Liver (tissue), 9 donors: ENCODE results near the gene ROR1. TPM values are rescaled to one million over a fixed set of nuclear protein-coding genes. Genes with fewer than 3 reads are reported as not detected.

Experiments used
- DNase-seq: peaks from one replicate; pipeline ENCODE4 v3.0.0-alpha.2; 2017; ENCODE audit warnings: low spot score
- H3K27ac ChIP-seq, 2 donors: one replicate each; pipeline ENCODE4 v1.7.0; 2013; ENCODE audit warnings: inconsistent platforms in 2 of 2, low read length in 2 of 2, control low read depth in 1 of 2, low read depth in 1 of 2, mild to moderate bottlenecking in 1 of 2
- H3K27me3 ChIP-seq, 4 donors: one replicate each; pipeline versions ENCODE4 v1.6.1 to v1.7.0; 2013; ENCODE audit warnings: low read length in 3 of 4, inconsistent platforms in 1 of 4, mild to moderate bottlenecking in 1 of 4, moderate library complexity in 1 of 4; ENCODE audit not compliant: control insufficient read depth in 4 of 4, insufficient read depth in 4 of 4
- H3K36me3 ChIP-seq, 4 donors: one replicate each; pipeline versions ENCODE4 v1.6.1 to v1.7.0; 2013; ENCODE audit warnings: low read length in 3 of 4, mild to moderate bottlenecking in 3 of 4, low read depth in 1 of 4, moderate library complexity in 1 of 4; ENCODE audit not compliant: control insufficient read depth in 4 of 4, insufficient read depth in 3 of 4
- H3K4me1 ChIP-seq, 4 donors: one replicate each; pipeline versions ENCODE4 v1.6.1 to v1.7.0; 2013; ENCODE audit warnings: low read length in 3 of 4, mild to moderate bottlenecking in 3 of 4, moderate library complexity in 1 of 4; ENCODE audit not compliant: control insufficient read depth in 4 of 4, insufficient read depth in 4 of 4
- H3K4me3 ChIP-seq, 3 donors: one replicate each; pipeline versions ENCODE4 v1.6.1 to v1.7.0; 2013; ENCODE audit warnings: low read length in 3 of 3, control low read depth in 1 of 3, low read depth in 1 of 3, mild to moderate bottlenecking in 1 of 3
- H3K9ac ChIP-seq, 2 donors: one replicate each; pipeline ENCODE4 v1.7.0; 2013; ENCODE audit warnings: low read length in 2 of 2, mild to moderate bottlenecking in 2 of 2, moderate library complexity in 2 of 2, control low read depth in 1 of 2, low read depth in 1 of 2
- H3K9me3 ChIP-seq, 4 donors: one replicate each; pipeline versions ENCODE4 v1.6.1 to v1.7.0; 2013; ENCODE audit warnings: low read length in 3 of 4; ENCODE audit not compliant: control insufficient read depth in 4 of 4
- EGR1 ChIP-seq, 2 donors: IDR thresholded peaks; 2 replicates each; pipeline ENCODE4 v1.6.1; 2016 to 2018; ENCODE audit warnings: antibody characterized with exemption in 2 of 2, low read depth in 2 of 2
- FOXA1 ChIP-seq: IDR thresholded peaks from 2 replicates; pipeline ENCODE4 v1.6.1; 2016; ENCODE audit warnings: antibody characterized with exemption
- FOXA2 ChIP-seq: IDR thresholded peaks from 2 replicates; pipeline ENCODE4 v1.6.1; 2016; ENCODE audit warnings: antibody characterized with exemption
- GABPA ChIP-seq, 2 donors: IDR thresholded peaks in 1 of 2; conservative IDR thresholded peaks in 1 of 2; 2 replicates each; pipeline ENCODE4 v1.6.1; 2016; ENCODE audit warnings: antibody characterized with exemption in 2 of 2, mild to moderate bottlenecking in 1 of 2, moderate library complexity in 1 of 2
- HNF4A ChIP-seq, 2 donors: conservative IDR thresholded peaks; 2 replicates each; pipeline ENCODE4 v1.6.1; 2016; ENCODE audit warnings: antibody characterized with exemption in 2 of 2, mild to moderate bottlenecking in 2 of 2
- HNF4G ChIP-seq: IDR thresholded peaks from 2 replicates; pipeline ENCODE4 v1.6.1; 2016; ENCODE audit warnings: antibody characterized with exemption
- JUND ChIP-seq, 2 donors: IDR thresholded peaks; 2 replicates each; pipeline ENCODE4 v1.6.1; 2016; ENCODE audit warnings: antibody characterized with exemption in 2 of 2
- NR2F2 ChIP-seq: IDR thresholded peaks from 2 replicates; pipeline ENCODE4 v1.6.1; 2016; ENCODE audit warnings: antibody characterized with exemption
- RAD21 ChIP-seq, 2 donors: IDR thresholded peaks; 2 replicates each; pipeline ENCODE4 v1.6.1; 2016; ENCODE audit warnings: antibody characterized with exemption in 2 of 2, mild to moderate bottlenecking in 2 of 2
- RXRA ChIP-seq, 2 donors: IDR thresholded peaks; 2 replicates each; pipeline ENCODE4 v1.6.1; 2017 to 2018; ENCODE audit warnings: antibody characterized with exemption in 2 of 2, mild to moderate bottlenecking in 1 of 2
- SP1 ChIP-seq: IDR thresholded peaks from 2 replicates; pipeline ENCODE4 v1.6.1; 2018; ENCODE audit warnings: antibody characterized with exemption, mild to moderate bottlenecking
- TAF1 ChIP-seq: conservative IDR thresholded peaks from 2 replicates; pipeline ENCODE4 v1.6.1; 2016; ENCODE audit warnings: antibody characterized with exemption, mild to moderate bottlenecking
- YY1 ChIP-seq: IDR thresholded peaks from 2 replicates; pipeline ENCODE4 v1.6.1; 2016; ENCODE audit warnings: antibody characterized with exemption, mild to moderate bottlenecking
- WGBS: extraction: QIAGEN DNeasy Blood & Tissue Kit; methylation state at CpG from one replicate; pipeline ENCODE4 v1.1.7; 2013; 5-methylcytosine and 5-hydroxymethylcytosine counted together
- polyA plus RNA-seq, 2 donors: library from polyadenylated mRNA; stranded (reverse) in 1 of 2; unstranded in 1 of 2; fragments of 200-250 nt in 1 of 2; fragments of >200 nt in 1 of 2; fragmentation: Nextera tagmentation in 1 of 2; extraction: Ambion mirVana in 1 of 2; gene quantifications; one replicate each; pipeline versions ENCODE4 v1.2.1 to v1.2.3, GENCODE V29; 2013 to 2015
- total RNA-seq, 2 donors: library from RNA; depleted of rRNA; stranded (reverse); fragments of >200 nt; gene quantifications; one replicate each; pipeline ENCODE4 v1.2.3, GENCODE V29; 2014
- TF ChIP-seq, protein P1 (sequence below): IDR thresholded peaks from 2 replicates; pipeline ENCODE4 v1.6.1; 2016; ENCODE audit warnings: antibody characterized with exemption
- TF ChIP-seq, protein P2 (sequence below): IDR thresholded peaks from 2 replicates; pipeline ENCODE4 v1.6.1; 2016; ENCODE audit warnings: antibody characterized with exemption
- TF ChIP-seq, protein P3 (sequence below): IDR thresholded peaks from 2 replicates; pipeline ENCODE4 v1.6.1; 2016; ENCODE audit warnings: antibody characterized with exemption
- TF ChIP-seq, protein P4 (sequence below): IDR thresholded peaks from 2 replicates; pipeline ENCODE4 v1.6.1; 2016; ENCODE audit warnings: antibody characterized with exemption, mild to moderate bottlenecking
- TF ChIP-seq, protein P5 (sequence below): fragments of 150-350 bp; IDR thresholded peaks from 2 replicates; pipeline ENCODE4 v1.5.1; 2017; ENCODE audit warnings: improper control_type of control experiment, low read depth, low read length; ENCODE audit not compliant: missing input control
- donor health status: healthy.
- donor health status: healthy.
- donor health status: healthy.
- donor health status: healthy.
- donor health status: healthy.

ROR1 gene
- total and polyA plus RNA-seq, 4 donors = 0.15 to 0.98 (median 0.37) TPM

DNA sequence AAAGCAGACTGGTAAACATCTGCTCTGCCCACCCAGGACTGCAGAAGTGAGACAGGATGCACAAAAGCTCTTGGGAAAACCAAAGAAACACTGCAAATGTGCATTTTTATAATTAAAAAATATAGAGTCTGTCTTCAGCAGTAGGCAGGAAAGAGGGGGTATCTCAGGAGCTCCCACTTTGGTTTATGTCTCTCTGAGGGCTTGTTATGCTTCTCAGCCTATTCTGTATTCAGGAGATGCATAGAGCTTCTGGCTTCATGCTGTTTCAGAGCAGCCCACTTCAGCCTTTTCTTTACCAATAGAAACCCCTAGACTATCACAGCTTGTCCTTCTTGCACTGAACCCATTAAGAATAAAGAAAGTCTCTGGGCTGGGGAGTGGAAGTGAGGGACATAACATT is 148.0 kb downstream of the ROR1 start:
- Histone ChIP-seq H3K27ac (no peak overlapping the region), H3K9ac (no peak overlapping the region), H3K4me1 (no peaks in the 10 kb centered on the region), H3K4me3 (no peak overlapping the region), H3K27me3 (no peaks in the 10 kb centered on the region), H3K9me3 (no peaks in the 10 kb centered on the region), H3K36me3 (no peaks in the 10 kb centered on the region)
- DNase-seq = no peak
- TF ChIP-seq EGR1 (IDR thresholded peaks at IDR 0.05; ENCODE audit: low read depth in 2 of 2) (no peak), FOXA2 (no peak), SP1 (no peak), GABPA (IDR thresholded peaks at IDR 0.05 in 1 of 2, conservative IDR thresholded peaks at IDR 0.05 in 1 of 2) (no peak), RAD21 (IDR thresholded peaks at IDR 0.05) (no peak), TAF1 (no peak), HNF4G (no peak), NR2F2 (no peak)
- TF ChIP-seq, protein P1, sequence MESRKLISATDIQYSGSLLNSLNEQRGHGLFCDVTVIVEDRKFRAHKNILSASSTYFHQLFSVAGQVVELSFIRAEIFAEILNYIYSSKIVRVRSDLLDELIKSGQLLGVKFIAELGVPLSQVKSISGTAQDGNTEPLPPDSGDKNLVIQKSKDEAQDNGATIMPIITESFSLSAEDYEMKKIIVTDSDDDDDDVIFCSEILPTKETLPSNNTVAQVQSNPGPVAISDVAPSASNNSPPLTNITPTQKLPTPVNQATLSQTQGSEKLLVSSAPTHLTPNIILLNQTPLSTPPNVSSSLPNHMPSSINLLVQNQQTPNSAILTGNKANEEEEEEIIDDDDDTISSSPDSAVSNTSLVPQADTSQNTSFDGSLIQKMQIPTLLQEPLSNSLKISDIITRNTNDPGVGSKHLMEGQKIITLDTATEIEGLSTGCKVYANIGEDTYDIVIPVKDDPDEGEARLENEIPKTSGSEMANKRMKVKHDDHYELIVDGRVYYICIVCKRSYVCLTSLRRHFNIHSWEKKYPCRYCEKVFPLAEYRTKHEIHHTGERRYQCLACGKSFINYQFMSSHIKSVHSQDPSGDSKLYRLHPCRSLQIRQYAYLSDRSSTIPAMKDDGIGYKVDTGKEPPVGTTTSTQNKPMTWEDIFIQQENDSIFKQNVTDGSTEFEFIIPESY = no peak
- TF ChIP-seq, protein P2, sequence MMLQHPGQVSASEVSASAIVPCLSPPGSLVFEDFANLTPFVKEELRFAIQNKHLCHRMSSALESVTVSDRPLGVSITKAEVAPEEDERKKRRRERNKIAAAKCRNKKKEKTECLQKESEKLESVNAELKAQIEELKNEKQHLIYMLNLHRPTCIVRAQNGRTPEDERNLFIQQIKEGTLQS = no peak
- TF ChIP-seq, protein P3, sequence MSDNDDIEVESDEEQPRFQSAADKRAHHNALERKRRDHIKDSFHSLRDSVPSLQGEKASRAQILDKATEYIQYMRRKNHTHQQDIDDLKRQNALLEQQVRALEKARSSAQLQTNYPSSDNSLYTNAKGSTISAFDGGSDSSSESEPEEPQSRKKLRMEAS = no peak

DNA sequence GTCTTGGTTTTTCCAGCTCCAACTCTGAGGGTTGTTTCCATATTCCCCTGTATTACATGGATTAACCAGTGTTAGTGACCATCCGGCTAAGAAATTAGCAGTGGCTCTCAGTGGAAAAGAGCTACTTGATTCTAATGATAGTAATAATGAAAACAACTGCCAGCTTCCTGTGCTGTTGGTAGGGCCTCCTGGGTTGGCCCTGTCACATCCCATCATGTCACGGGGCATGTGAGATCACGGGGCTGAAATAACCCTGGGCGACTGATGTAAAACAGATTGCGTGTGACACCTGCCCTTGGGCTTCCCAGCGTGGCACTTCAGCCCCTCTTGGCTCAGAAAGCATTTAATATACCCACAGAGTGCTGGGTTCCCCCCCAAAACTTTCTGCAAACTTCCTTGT is 149.0 kb downstream of the ROR1 start:
- TF ChIP-seq JUND (IDR thresholded peaks at IDR 0.05) (no peak), HNF4G (no peak), HNF4A (conservative IDR thresholded peaks at IDR 0.05) (no peak), TAF1 (no peak), FOXA2 (no peak), YY1 (no peak), SP1 (no peak), RXRA (IDR thresholded peaks at IDR 0.05) (no peak), GABPA (IDR thresholded peaks at IDR 0.05 in 1 of 2, conservative IDR thresholded peaks at IDR 0.05 in 1 of 2) (no peak), FOXA1 (no peak), RAD21 (IDR thresholded peaks at IDR 0.05) (no peak), EGR1 (IDR thresholded peaks at IDR 0.05; ENCODE audit: low read depth in 2 of 2) (no peak), NR2F2 (no peak)
- TF ChIP-seq, protein P4, sequence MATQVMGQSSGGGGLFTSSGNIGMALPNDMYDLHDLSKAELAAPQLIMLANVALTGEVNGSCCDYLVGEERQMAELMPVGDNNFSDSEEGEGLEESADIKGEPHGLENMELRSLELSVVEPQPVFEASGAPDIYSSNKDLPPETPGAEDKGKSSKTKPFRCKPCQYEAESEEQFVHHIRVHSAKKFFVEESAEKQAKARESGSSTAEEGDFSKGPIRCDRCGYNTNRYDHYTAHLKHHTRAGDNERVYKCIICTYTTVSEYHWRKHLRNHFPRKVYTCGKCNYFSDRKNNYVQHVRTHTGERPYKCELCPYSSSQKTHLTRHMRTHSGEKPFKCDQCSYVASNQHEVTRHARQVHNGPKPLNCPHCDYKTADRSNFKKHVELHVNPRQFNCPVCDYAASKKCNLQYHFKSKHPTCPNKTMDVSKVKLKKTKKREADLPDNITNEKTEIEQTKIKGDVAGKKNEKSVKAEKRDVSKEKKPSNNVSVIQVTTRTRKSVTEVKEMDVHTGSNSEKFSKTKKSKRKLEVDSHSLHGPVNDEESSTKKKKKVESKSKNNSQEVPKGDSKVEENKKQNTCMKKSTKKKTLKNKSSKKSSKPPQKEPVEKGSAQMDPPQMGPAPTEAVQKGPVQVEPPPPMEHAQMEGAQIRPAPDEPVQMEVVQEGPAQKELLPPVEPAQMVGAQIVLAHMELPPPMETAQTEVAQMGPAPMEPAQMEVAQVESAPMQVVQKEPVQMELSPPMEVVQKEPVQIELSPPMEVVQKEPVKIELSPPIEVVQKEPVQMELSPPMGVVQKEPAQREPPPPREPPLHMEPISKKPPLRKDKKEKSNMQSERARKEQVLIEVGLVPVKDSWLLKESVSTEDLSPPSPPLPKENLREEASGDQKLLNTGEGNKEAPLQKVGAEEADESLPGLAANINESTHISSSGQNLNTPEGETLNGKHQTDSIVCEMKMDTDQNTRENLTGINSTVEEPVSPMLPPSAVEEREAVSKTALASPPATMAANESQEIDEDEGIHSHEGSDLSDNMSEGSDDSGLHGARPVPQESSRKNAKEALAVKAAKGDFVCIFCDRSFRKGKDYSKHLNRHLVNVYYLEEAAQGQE = no peak
- TF ChIP-seq, protein P1 = no peak
- TF ChIP-seq, protein P5, sequence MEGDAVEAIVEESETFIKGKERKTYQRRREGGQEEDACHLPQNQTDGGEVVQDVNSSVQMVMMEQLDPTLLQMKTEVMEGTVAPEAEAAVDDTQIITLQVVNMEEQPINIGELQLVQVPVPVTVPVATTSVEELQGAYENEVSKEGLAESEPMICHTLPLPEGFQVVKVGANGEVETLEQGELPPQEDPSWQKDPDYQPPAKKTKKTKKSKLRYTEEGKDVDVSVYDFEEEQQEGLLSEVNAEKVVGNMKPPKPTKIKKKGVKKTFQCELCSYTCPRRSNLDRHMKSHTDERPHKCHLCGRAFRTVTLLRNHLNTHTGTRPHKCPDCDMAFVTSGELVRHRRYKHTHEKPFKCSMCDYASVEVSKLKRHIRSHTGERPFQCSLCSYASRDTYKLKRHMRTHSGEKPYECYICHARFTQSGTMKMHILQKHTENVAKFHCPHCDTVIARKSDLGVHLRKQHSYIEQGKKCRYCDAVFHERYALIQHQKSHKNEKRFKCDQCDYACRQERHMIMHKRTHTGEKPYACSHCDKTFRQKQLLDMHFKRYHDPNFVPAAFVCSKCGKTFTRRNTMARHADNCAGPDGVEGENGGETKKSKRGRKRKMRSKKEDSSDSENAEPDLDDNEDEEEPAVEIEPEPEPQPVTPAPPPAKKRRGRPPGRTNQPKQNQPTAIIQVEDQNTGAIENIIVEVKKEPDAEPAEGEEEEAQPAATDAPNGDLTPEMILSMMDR = no peak
- TF ChIP-seq, protein P2 = no peak
- TF ChIP-seq, protein P3 = no peak
- WGBS = 90% methylated on average over 6 of the region's 6 CpGs
- H3K9ac ChIP-seq = no peak overlapping the region
- no peak overlapping the region for H3K27ac ChIP-seq
- no peaks in the 10 kb centered on the region for H3K27me3 ChIP-seq
- H3K4me1 ChIP-seq = no peaks in the 10 kb centered on the region
- no peaks in the 10 kb centered on the region for H3K9me3 ChIP-seq
- DNase-seq = no peak
- no peaks in the 10 kb centered on the region for H3K36me3 ChIP-seq
- no peak overlapping the region for H3K4me3 ChIP-seq
